SK-N-MC (cell line): ENCODE results near the gene UTF1.

Experiments used
- FOXP2 ChIP-seq: optimal IDR thresholded peaks from 2 replicates; pipeline ENCODE3; 2011; ENCODE audit warnings: mild to moderate bottlenecking, moderate library complexity; ENCODE audit not compliant: insufficient read depth; ENCODE audit errors: extremely low read length, control extremely low read depth
- POLR2AphosphoS5 ChIP-seq: IDR thresholded peaks from 2 replicates; pipeline ENCODE4 v1.6.1; 2012; ENCODE audit warnings: mild to moderate bottlenecking, low read depth, low read length, borderline replicate concordance

DNA sequence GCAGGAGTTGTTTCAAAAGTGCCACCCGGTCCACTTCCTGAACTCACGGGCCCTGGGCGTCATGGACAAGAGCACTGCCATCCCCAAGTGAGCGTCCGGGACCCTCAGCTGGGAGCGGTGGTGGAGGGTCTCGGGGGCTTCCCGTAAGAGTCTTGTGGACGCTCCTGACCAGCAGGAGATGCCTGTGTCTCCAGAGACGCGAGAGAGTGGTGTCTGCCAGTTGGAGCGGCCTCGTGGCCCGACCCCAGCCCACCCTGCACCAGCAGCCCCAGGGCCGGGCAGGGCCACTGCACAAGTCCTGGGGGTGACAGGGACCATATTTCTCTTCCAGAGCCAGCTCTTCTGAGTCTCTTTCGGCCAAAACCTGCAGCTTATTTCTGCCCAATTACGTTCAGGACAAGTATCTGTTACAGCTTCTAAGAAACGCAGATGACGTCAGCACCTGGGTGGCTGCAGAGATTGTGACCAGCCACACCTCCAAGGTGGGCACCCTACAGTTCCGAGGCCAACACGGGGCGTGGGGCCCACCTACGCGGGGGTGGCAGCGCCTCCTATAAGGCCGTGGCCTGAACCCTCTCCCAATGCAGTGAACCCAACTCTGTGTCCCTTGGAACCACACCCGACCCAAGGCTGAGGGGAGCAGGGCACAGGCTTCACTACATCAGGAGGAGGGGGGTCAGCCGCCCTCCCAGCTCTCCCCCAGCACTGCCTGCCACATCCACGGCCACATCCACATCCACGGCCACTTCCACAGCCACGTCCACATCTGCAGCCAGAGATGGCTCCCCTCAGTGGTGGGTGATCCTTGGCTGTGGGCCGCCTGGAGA, 16.2 kb upstream of the UTF1 start:
- no peak for TF ChIP-seq POLR2AphosphoS5
- TF ChIP-seq FOXP2, result no peak
